Iris pigment epithelial cell (primary cell): ENCODE measurements around the gene TNFSF9.

Experiments used
- DNase-seq: peaks from one replicate; pipeline ENCODE4 v3.0.0-alpha.2; 2011; ENCODE audit warnings: low read depth

TNFSF9 gene, protein sequence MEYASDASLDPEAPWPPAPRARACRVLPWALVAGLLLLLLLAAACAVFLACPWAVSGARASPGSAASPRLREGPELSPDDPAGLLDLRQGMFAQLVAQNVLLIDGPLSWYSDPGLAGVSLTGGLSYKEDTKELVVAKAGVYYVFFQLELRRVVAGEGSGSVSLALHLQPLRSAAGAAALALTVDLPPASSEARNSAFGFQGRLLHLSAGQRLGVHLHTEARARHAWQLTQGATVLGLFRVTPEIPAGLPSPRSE

DNA sequence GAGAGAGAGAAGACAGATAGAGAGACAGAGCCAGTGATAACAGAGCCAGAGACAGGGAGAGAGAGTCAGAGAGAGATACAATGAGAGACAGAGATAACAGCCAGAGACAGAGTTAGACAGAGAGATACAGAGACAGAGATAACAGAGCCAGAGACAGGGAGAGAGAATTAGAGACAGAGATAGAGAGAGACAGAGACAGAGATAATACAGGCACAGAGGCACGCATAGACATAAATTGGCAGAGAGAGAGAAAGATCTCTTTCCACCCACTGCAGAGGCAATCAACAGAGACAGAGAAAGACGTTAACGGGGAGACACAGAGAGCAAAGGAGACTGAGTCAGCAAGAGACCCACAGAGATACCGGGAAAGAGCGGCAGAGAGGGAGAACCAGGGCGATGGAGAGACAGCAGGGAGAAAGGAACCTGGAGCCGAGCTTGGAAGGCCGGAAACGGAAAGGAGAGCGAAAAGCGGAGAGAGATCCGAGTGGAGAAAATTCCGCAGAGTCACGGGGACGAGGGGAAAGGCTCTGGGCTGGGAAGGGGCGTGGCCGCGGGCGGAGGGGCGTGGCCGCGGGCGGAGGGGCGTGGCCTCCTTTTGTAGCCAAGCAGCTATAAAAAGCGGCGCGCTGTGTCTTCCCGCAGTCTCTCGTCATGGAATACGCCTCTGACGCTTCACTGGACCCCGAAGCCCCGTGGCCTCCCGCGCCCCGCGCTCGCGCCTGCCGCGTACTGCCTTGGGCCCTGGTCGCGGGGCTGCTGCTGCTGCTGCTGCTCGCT lies at the start of gene TNFSF9:
Gene TNFSF9 (plus strand): TSS at position 641 of the 777 bp plus-strand sequence. CDS start 11 bp downstream, at position 652.
- DNase-seq, result peak; percentile 77

DNA sequence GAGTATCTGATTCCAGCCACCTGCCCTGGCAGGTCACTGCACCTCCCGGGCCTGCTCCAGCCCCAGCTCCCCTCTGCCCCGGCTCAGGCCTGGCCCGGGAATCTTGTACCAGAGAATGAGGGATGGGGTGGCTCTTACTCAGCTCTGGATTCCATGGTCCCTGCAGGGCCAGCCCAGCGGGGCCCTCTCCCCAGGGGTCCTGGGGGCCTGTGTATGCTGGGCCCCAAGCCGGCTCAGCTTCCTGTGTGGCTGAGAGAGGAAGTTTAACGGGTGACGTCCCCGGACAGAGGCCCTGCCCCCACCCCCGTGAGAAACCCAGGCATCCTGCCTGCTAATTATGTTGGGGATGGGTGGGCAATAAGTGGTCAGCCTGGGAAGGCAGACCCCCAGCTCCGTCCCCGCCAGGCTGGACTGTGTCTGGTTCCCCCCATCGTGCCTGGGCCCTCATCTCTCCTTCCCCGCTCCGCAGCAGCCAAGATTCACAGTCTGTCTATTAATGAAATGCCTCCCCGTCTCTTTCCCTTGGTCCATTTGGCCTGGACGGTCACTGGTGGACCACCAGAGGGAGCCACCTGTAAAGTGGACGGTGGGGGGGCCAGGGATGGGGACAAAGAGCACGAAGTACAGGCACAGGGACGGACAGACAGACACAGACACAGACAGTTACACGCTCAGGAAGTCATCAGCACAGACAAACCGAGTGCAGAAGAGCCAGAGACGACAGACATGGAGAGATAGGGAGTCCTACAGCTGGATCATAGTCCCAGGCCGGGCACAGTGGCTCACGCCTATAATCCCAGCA lies 49.1 kb upstream of the TNFSF9 start, which contains the start of gene DENND1C:
Gene DENND1C (minus strand): TSS at position 247 of the 802 bp plus-strand sequence. CDS start 92 bp downstream, at position 155.
- no peak for DNase-seq

DNA sequence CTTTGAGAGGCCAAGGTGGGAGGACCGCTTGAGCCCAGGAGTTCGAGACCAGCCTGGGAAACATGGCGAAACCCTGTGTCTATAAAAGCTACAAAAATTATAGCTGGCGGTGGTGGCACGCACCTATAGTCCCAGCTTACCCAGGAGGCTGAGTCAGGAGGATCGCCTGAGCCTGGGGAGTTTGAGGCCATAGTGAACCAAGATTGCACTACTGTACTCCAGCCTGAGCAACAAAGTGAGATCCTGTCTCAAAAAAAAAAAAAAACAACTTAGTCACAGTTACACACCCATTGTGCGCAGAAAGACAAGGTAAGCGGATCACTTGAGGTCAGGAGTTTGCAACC lies 48.5 kb upstream of the TNFSF9 start:
- DNase-seq, result no peak

DNA sequence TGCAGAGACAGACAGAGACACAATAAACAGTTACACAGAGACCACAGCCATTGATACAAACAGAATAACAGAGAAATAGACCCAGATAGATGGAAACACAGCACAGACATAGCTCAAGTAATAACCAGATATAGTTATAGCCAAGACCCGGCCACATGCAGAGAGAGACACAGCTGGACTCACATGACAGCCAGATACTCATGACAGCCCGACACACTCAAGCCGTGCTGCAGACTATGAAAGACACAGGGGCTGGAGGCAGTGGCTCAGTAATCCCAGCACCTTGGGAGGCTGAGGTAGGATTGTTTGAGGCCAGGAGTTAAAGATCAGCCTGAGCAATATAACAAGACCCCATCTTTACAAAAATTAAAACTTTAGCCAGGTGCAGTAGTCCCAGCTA lies 47.6 kb upstream of the TNFSF9 start:
- DNase-seq, result no peak

DNA sequence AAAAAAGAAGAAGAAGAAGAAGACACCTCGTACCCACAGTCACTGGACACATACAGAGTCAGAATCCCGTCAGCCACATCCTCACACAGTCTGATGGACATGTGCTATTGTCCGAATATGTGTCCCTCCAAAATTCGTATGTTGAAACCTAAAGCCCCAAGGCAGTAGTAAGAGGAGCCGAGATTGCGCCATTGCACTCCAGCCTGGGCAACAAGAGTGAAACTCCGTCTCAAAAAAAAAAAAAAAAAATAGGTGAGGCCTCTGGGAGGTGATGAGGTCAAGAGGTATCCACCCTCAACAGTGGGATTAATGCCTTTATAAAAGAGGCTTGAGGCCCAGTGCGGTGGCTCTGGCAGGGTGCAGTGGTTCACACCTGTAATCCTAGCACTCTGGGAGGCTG lies 46.6 kb upstream of the TNFSF9 start:
- DNase-seq, result no peak

DNA sequence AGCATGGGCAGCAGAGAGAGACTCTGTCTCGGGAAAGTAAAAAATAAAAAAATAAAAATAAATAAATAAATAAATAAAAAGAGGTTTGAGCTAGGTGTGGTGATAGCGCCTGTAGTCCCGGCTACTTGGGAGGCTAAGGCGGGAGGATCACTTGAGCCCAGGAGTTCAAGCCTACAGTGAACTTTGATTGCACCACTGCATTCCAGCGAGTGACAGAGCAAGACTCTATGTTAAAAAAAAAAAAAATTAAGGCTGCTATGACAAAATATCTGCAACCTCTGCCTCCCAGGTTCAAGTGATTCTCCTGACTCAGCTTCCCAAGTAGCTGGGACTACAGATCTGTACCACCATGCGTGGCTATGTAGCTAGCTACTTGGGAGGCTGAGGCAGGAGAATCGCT lies 46.0 kb upstream of the TNFSF9 start:
- no peak for DNase-seq

DNA sequence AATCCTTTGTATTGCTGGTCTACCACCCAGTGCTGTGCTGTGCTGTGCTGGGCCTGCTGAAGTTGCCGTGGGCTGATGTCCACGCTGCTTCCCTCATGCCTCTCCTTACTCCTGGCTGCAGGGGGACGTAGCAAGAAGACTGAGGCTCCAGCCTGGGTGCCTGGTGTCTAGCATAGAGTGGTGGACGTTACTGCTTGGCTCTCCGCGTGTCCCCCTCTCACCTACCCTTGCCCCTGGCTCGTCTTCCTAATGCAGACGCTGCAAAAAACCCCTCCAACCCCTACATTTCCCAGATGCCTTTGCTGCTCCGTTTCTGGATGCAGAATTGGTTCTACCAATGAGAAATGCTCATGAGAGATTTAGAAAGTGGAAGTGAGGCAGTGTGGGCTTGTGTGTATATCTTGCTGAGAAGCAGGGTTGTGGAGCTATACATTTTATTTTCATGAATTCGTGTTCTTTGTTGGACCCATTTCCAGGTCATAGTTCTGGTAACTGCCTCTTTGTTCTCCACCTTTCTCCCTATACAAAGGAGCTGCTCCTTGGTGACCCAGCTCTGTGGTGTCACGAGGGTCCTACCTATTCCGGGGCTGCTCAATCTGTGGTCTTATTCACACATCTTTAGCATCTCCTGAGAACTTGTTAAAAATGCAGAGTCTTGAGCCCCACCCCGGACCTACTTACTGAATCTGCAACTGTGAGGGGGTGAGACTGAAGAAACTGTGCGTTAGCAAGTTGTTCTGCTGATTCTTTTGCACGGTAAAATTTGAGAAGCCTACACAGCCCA lies 41.4 kb upstream of the TNFSF9 start:
- DNase-seq, result no peak

DNA sequence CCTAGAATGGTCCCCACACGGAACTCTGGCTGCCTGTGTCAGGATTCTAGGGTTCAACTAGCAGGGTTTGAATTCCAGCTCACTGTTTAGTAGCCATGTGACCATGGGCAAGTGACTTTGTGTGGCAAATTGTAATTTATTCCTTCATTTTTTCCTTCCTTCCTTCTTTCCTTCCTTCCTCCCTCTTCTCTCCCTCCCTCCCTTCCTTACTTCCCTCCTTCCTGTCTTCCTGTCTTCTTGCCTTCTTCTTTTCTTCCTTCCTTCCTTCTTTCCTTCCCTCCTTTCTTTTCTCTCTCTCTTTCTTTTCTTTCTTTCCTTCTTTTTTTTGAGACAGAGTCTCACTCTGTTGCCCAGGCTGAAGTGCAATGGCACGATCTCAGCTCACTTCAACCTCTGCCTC lies 40.7 kb upstream of the TNFSF9 start:
- DNase-seq, result no peak

DNA sequence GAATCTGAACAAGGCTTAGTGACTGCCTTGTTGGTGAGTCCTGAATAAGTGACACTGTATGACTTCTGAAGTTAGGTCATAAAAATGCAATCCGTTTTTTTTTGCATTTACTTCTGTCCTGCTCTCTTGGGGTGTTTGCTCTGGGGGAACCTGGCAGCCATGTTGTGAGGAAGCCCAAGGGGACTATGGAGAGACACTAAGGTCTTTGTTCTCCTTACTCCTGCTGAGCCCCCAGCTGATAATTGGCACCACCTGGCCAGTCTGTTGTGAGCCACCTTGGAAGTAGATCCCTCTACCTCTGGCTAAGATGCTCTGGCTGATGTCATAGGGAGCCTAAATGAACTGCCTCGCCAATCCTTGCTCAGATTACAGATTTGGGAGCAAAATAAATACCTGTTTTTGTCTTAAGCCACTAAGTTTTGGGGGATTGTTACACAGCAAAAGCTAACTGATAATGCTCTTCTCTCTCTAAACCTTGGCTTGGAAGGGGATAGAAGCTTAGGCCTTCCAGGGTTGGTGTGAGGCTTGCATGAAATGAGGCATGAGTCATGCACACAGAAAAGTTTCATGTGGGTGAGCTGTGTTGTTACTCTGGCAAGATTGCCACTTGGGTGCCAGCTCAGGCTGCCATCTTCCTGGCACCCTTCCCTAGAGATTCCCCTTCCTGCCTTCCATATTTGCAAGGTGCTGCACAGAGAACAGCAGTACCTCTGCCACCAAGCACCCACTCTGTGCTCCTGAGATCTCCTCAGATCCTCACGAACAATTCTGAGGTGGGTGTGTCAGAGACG lies 38.8 kb upstream of the TNFSF9 start:
- DNase-seq, result no peak

DNA sequence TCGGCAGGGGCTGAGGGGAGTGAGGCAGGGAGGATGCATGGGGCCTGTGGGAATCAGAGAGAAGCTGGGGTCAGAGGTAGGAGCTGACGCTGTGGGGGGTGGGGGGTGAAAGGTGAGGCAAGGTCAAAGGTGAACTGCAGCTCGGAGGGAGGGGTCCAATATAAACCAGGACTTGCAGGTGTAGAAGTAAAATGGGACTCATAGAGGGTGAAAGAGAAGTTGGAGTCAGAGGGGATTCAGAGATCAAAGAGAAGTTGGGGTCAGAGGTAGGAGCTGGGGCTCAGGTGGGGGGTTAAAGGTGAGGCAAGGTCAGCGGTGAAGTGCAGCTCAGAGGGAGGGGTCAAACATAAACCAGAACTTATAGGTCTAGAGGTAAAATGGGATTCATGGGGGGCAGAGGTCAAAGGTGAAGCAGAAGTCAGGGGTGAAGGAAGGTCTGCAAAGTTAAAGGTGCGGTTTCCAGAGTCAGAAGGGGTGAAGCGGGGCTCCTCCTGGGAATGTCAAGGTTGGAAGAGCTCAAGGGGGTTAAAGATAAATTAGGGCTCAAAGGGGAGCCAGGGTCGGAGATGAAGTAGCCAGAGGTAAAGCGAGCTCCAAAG lies 36.3 kb upstream of the TNFSF9 start:
- DNase-seq, result no peak

DNA sequence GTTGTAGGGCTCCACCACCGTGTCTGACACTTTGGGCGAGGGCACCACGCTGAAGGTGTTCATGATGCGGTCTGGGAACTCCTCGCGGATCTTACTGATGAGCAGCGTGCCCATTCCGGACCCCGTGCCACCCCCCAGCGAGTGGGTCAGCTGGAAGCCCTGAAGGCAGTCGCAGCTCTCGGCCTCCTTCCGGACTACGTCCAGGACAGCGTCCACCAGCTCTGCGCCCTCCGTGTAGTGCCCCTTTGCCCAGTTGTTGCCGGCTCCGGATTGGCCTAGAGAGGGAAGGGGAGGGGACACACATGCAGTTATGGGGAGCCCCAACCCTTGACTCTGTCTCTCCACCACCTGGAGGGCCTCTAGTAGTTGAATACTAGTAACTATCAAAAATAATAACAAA lies 34.9 kb upstream of the TNFSF9 start:
- no peak for DNase-seq

DNA sequence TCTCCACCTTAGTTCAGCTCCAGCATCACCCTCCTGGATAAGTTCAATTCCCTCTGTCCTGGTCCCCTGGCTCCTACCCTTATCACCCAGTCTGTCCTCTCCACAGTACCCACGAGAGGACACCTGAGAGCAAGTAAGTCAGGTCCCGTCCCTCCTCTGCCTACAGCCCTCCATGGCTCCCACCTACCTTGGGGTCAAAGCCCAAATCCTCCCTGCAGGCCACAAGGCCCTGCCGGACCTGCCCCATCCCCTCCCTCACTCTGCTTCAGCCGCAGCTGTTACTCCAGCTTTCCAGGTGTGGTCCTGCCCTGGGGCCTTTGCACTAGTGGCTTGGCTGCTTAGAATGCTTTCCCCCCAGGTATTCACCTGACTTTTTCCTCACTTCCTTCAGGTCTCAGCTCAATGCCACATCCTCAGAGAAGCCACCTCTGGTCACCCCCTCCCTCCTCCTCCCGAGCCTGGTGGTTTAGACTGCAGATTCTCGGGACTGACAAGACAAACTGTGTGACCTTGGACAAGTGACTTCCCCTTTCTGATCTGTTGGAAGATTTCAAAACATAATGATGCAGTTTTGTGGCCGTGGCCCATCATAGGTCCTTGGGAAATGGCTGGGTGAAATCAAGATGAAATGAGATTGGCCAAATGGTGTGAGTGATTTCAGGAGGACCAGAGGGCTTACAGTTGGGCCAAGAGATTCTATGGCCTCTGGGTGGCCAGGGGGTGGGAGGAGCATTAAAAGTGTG lies 32.4 kb upstream of the TNFSF9 start:
- DNase-seq, result no peak

DNA sequence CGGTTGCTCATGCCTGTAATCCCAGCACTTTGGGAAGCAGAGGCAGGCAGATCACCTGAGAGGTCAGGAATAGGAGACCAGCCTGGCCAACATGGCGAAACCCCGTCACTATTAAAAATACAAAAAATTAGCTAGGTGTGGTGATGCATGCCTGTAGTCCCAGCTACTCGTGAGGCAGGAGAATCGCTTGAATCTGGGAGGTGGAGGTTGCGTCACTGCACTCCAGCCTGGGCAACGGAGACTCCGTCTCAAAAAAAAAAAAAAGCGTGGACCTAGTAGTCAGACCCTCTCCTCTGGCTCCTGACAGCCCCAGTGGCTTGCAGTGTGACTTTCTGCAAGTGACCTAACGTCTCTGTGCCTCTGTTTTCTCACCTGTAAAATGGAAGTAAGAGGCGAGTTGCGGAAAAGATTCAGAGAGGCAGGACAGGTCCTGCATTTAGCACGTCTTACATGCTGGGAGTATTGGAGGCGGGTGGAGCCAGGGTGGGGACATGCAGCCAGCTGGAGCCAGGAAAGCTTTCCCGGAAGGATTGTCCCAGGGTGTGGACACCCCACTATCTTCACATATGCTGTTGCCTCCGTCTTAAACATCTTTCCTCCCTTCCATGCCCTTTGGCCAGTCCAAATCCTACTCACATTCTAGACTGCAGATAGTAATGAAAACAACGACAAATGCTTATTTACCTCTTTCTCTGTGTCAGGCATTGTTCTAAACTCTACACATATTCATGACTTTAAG lies 31.6 kb upstream of the TNFSF9 start:
- no peak for DNase-seq

DNA sequence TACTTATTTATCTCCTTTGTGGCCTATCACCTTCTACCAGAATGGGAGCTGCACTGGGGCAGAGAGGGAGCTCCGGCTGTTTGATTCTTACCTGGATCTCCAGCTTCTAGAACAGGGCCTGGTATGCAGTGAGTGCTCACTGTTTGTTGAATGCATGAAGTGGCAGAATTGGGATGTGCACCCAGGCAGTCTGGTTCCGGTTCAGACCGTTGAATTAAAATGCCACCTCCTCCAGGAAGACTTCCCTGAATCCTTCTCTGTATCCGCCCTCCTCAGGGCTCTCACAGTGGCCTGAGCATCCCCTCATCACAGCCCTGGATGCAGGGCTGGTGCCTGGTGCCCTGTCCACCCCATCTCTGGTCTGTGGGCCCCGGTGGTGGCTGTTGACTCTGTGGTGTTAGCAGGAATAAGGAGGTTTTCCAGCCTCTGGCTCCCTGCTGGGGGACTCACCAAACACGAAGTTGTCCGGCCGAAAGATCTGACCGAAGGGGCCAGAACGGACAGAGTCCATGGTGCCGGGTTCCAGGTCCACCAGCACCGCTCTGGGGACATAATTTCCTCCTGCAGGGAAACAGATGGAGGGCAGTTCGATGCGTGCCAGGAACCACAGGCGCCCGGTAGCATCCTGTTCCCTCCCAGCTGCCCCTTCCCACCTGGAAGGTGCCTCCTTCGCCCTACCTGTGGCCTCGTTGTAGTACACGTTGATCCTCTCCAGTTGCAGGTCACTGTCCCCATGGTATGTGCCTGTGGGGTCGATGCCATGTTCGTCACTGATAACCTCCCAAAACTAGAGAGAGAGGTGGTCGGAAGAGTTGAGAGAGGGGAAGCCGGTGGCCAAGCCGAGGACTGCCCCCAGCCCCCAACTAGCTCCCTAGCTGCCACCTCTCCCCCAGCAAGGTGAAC lies 29.7 kb upstream of the TNFSF9 start:
- no peak for DNase-seq

DNA sequence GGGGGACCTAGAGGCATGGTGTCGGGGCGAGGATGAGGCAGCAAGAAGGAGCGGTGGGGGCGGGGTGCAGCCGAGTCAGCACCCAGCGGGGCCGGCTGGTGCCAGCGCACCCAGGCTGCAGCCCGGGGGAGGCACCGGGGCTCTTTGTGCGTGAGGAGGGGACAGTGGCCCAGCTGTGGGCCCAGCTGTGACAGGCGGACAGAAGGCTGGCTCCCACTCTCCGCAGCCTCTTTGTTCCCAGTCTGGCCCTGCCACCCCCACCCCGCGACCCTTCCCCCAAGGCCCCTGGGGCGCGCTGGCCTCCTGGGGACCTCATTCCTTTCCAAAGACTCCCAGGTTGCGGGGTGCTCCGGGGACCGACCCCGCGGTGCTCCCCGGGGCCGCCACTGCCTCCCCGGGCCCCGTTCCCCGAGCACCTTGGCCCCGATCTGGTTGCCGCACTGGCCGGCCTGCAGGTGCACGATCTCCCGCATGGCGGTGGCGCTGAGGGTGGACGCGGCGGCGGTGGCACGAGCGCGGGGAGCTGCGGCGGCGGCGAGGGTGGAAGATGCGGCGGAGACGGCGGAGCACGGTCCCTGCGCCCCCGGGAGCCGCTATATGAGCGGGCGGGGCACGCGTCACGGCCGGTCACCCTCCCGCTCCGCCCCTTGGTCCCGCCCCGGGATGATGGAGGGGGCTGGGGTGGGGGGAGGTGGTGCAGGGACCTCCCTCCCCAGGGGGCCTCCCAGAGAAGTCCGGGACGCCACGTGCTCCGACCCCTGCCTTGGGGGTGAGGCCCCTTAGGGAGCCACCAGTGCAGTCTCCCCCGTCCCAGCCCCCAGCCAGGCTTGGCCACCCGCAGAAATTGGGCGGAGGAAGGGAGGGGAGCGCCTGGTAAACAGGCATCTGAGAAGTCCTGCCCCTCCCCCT lies 28.8 kb upstream of the TNFSF9 start, which contains the start of gene TUBB4A:
Gene TUBB4A (minus strand): TSS at position 570 of the 909 bp plus-strand sequence. CDS start 97 bp downstream, at position 473.
- no peak for DNase-seq

DNA sequence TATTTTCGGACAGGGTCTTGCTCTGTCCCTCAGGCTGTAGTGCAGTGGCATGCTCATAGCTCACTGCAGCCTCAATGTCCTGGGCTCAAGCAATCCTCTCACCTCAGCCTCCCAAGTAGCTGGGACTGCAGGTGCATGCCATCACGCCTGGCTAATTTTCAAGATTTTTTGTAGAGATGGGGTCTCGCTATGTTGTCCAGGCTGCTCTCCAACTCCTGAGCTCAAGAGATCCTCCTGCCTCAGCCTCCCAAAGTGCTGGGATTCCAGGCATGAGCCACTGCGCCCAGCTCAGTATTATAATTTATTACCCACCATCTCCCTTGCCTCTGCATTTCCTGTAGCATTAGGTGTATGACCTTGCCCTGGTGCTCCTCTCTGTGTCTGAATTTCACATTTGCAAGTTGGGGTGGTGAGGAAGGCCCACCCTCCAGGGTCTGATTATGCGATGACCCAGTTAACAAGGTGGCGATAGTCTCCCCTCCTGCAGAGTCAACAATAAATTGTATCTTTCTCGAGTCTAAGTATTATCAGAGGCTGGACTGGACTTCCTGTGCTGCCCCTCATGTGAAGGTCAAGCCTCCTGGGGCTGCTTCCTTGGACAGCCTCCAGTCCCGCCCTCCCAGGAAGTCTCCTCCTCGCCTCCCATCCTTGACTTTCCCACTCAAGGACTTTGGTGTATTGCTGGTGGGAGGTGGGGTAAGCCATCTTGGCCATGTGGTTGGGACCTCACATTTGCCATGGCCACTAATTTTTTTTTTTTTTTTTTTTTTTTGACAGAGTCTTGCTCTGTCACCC lies 27.2 kb upstream of the TNFSF9 start:
- DNase-seq, result no peak
